IPS-NIHi7 (cell line): ENCODE measurements around the gene NRN1L.
A peak's percentile ranks its signal among the peaks of the same experiment; 100 is the strongest.

Experiments
- DNase-seq: peaks from one replicate; pipeline ENCODE4 v3.0.0; 2012; ENCODE audit warnings: mixed read lengths; ENCODE audit errors: extremely low spot score

The NRN1L gene

DNA sequence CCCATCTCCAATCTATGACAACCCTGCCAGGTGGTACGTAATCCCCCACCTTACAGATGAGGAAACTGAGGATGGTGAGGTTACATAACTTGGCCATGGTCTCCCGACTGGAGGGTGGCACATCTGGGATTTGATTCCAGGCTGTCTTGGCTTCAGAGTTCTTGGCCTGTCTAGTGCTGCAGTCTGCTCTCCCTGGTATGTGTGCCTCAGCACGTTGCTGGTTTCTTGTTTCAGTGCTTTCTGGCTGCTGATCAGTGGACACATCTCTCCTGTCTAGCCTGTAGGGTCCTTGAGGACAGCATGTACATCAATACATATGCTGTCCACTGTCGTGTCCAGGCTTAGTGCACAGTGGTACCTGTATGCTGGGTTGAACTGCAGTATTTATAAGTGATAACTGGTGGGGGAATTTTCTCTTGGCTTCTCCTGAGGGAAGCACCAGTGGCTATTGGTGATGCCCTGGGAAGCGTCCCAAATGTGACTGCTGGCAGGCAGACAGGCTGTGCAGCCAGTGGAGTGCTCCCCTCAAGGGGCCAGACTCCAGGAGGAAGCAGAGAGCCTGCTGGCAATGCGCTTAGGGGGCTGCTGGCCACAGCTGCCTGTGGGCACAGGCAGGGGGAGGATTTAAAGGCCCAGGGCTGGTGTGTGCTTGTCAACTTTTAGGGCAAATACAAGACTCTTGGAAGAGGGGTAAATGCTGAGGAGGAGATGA, 32.6 kb downstream of the NRN1L start:
- no peak for DNase-seq

DNA sequence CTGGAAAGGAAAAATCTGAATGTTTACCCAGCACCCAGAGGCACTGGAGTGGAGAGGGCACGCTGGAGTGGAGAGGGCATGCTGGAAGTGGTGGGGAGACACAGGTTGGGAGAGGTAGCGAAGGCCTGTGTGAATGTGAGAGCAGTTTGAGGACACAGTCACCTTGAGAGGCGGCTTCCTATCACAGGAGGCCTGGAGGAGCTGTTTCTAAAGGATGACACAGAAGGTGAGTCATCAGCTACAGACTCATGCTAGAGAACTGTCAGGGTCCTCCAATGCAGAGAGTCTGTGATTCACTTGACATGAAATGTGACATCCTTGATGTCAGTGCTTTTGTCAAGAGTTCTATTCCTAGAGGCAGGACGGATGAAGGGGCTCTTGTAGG, 33.2 kb downstream of the NRN1L start:
- no peak for DNase-seq

- DNase-seq: no peak
Measured at GRCh38 chr16:67919622-67920221, 35.0 kb downstream of the NRN1L start.

GRCh38 chr16:67922221-67922620, 37.5 kb downstream of the NRN1L start:
- DNase-seq: no peak

DNA sequence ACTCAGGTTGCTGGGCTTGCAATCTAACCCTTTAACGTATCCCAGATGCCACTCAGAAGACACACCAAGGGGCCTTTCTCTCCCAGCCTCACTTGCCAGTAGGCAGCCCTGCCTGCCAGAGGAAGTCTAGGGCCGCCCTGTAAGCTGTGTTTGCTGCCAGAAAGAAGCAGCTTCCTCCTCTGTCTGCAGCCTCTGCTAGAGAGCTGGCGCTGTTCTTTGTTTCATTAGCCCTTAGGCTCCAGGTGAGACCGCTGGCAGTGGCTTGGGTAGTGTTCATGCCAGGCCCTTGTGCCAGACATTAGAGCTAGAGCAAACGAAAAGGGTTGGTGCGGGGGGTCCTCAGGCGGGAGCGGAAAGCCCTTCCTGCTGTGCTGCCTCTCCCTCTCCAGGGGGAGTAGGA, 38.1 kb downstream of the NRN1L start:
- DNase-seq: no peak

DNA sequence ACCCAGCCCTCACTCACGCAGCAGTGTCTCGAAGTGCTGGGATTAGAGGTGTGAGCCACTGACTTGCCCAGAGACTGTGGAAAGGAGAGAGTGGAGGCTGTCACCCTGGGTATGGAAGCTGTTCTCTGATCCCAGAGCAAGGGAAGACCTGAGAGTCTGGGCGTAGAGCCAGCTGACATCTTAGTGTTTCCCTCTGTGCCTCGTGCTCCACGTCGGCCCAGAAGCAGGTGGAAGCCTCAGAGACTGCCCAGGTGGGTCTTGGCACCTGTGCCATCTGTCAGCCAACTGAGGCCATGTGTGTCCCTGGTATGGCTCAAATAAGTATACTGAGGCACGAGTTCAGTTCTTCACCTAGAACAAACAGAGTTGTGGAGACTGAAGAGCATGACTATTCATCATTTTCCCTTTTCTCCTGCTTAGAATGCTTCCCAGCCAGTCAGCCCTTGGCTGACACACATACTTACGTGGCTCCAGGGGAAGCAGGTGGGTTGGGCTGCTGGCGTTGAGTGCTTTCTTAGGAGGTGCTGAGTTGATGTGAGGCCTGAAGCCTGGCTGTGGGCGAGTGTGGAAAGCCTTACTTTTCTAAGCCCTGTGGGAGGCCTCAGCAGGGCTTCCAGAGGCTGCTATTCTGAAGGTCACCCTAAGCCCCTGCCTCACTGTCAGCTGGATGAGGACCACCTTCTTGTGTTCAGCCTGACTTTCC, 38.9 kb downstream of the NRN1L start:
- no peak for DNase-seq

- DNase-seq: no peak
Measured at GRCh38 chr16:67924140-67924906, 39.6 kb downstream of the NRN1L start.

GRCh38 chr16:67926181-67926750, 41.6 kb downstream of the NRN1L start:
- peak; percentile 51 for DNase-seq

DNA sequence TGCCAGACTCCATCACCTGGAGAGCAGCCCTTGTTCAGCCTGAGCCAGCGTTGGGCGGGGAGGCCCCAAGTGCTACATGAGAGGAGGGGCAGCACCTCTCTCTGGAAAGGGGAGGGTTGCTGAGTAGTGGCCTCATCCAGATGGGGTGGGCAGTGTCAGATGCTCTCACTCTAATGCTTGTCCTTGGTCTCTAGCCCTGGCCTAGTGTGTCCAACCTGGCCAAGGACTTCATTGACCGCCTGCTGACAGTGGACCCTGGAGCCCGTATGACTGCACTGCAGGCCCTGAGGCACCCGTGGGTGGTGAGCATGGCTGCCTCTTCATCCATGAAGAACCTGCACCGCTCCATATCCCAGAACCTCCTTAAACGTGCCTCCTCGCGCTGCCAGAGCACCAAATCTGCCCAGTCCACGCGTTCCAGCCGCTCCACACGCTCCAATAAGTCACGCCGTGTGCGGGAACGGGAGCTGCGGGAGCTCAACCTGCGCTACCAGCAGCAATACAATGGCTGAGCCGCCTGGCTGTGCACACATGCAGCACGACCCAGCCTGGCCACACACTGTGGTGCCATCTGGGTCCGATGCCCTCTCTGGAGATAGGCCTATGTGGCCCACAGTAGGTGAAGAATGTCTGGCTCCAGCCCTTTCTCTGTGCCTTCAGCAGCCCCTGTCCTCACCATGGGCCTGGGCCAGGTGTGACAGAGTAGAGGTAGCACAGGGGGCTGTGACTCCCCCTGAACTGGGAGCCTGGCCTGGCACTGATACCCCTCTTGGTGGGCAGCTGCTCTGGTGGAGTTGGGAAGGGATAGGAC, 42.7 kb downstream of the NRN1L start:
- DNase-seq: no peak

GRCh38 chr16:67928147-67928546, 43.5 kb downstream of the NRN1L start:
- DNase-seq: no peak

GRCh38 chr16:67928561-67929364, 44.1 kb downstream of the NRN1L start:
- DNase-seq: peak; percentile 89

- DNase-seq: no peak
Measured at GRCh38 chr16:67930191-67930590, 45.5 kb downstream of the NRN1L start.

GRCh38 chr16:67930678-67931211, 46.1 kb downstream of the NRN1L start:
- DNase-seq: no peak

DNA sequence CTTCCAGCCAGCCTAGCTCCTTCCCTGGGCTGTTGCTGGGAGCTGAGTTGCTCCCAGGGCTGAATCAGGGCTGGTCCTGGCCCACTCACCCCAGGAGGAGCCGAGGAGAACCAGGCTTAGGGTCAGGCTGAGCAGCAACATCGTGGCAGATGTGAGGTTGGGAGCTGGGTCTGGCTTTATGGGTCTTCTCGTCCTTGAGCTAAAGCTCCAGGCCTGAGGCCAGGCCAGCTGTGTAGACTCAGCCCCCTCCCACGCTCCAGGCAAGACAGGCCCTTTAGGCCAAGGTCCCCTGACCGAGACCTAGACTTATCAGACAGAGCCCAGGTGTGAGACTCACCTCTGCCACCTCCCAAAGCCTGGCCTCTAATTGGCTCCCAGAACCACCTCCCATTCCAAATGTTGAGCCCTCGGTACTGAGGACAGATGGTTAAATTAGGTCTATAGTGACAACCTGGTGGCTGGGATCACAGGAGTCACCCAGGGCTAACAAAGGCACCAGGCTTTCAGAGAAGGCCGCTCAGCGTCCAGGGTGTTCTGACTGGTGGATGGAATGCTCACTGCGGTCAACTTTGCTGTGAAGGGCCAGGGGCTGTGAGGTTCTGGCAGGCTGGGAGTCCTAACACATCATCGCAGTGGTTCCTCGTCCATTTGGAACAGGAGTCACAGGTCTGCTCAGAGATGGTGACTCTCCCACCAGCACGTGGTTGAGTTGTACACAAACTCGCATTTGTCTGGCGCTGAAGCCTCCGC, 47.2 kb downstream of the NRN1L start, which contains the start of gene CTRL:
Gene CTRL, minus strand, starts transcription at position 151 of the 750 bp plus-strand sequence. Its CDS starts 10 bp downstream, at position 141.
- no peak for DNase-seq

GRCh38 chr16:67932462-67932840, 47.8 kb downstream of the NRN1L start:
- no peak for DNase-seq

- no peak for DNase-seq
Measured at GRCh38 chr16:67933805-67934204, 49.1 kb downstream of the NRN1L start.

DNA sequence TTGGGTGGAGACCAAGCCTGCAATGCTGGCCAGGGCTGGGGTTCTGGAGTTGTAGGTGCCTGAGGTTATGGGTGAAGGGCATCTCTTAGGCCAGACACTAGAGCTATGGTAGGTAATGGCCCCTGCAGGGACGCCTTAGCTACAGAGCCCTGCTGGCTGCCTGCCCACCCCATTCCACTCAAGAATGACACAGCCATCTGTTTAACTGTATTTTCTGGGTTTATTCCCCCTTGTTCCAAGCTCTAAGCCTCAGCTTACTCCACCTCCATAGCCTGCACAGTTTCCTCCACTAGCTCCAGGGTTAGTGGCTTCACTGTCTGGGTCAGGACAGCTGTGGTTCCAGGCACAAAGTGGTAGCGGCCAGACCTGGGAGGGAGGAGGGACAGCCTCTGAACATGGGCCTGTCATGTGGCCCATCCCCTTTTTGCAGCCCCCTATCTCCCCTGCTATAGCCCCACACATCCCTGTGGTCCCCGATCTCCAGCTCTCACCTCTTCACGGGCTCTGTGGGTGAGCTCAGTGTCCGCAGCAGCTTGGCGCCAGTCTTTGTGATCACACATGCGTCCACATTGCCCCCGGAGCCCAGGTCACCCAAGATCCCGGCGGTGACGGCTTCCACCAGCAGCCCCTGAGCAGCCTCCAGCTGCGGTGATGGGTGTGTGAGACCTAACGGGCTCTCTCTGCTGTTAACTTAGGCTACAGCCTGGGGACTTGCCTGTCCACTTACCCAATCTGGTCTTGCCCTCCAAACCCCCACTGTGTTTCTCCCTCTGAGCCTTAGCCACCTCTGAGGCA, 49.8 kb downstream of the NRN1L start:
- DNase-seq: no peak

DNA sequence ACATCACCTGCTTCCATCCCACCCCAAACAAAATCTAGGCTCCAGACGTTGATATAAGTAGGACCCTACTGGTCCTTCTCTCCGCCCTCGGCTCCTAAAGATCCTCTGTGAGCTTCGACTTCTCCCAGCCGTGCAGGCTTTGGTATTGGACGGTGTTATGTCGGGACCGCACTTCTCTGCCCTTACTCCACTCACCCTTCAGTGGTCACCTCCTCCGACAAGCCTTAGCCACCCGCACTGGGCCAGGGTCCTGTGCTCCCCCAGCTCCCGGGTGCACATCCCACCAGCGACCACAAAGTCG, 50.4 kb downstream of the NRN1L start:
- DNase-seq: no peak
